CD14-positive monocyte (primary cell): Measurements from ENCODE around the gene EVX2. TPM values are rescaled to one million over a fixed set of nuclear protein-coding genes. Genes with fewer than 3 reads are reported as not detected.

Source experiments
- DNase-seq, 3 donors: peaks; one replicate each; pipeline ENCODE4 v3.0.0-alpha.2; 2011 to 2022
- H2AFZ ChIP-seq: 2 replicates; pipeline ENCODE4 v1.6.0; 2012; ENCODE audit warnings: mild to moderate bottlenecking, low read depth, low read length, inconsistent platforms; ENCODE audit not compliant: insufficient read depth, poor library complexity, severe bottlenecking
- H3K27ac ChIP-seq, 2 donors: 1 replicate in 1 of 2; 2 replicates in 1 of 2; pipeline ENCODE4 v1.5.1; 2012 to 2013; ENCODE audit warnings: low read length in 2 of 2, control low read depth in 1 of 2, inconsistent platforms in 1 of 2, low read depth in 1 of 2, mild to moderate bottlenecking in 1 of 2
- H3K27me3 ChIP-seq, 2 donors: one replicate each; pipeline versions ENCODE4 v1.6.0 to v1.6.1; 2011 to 2013; ENCODE audit warnings: low read length in 2 of 2; ENCODE audit not compliant: control insufficient read depth in 2 of 2, insufficient read depth in 2 of 2
- H3K36me3 ChIP-seq, 2 donors: replicated peaks in 1 of 2; 1 replicate in 1 of 2; 2 replicates in 1 of 2; pipeline versions ENCODE4 v1.5.1 to v1.6.1; 2012 to 2013; ENCODE audit warnings: low read length in 2 of 2, control low read depth in 1 of 2, inconsistent platforms in 1 of 2, mild to moderate bottlenecking in 1 of 2; ENCODE audit not compliant: insufficient read depth in 2 of 2, control insufficient read depth in 1 of 2
- H3K4me1 ChIP-seq, 2 donors: 1 replicate in 1 of 2; 2 replicates in 1 of 2; pipeline versions ENCODE4 v1.5.1 to v1.6.1; 2012 to 2013; ENCODE audit warnings: low read length in 2 of 2, control low read depth in 1 of 2, inconsistent platforms in 1 of 2, mild to moderate bottlenecking in 1 of 2, moderate library complexity in 1 of 2; ENCODE audit not compliant: insufficient read depth in 2 of 2, control insufficient read depth in 1 of 2
- H3K4me2 ChIP-seq: replicated peaks from 2 replicates; pipeline ENCODE3; 2012; ENCODE audit warnings: low read length, moderate library complexity, mild to moderate bottlenecking; ENCODE audit not compliant: poor library complexity, severe bottlenecking; ENCODE audit errors: extremely low read depth
- H3K4me3 ChIP-seq, 3 experiments: fragments of 200-600 bp in 1 of 3; sonication (generic) in 1 of 3; replicated peaks in 1 of 3; 1 replicate in 2 of 3; 2 replicates in 1 of 3; pipeline ENCODE4 v1.5.1; 2011 to 2013; ENCODE audit warnings: low read length in 3 of 3, mild to moderate bottlenecking in 3 of 3, control low read depth in 2 of 3, low read depth in 2 of 3, inconsistent platforms in 1 of 3, moderate library complexity in 1 of 3
- H3K79me2 ChIP-seq: 2 replicates; pipeline ENCODE4 v1.6.0; 2012; ENCODE audit warnings: mild to moderate bottlenecking, control low read depth, inconsistent platforms, low read length, moderate library complexity; ENCODE audit not compliant: insufficient read depth
- H3K9ac ChIP-seq: 2 replicates; pipeline ENCODE4 v1.6.0; 2017; ENCODE audit warnings: low read length, mild to moderate bottlenecking; ENCODE audit not compliant: insufficient read depth, poor library complexity, severe bottlenecking
- H3K9me3 ChIP-seq, 2 donors: replicated peaks in 1 of 2; 1 replicate in 1 of 2; 2 replicates in 1 of 2; pipeline versions ENCODE4 v1.5.1 to v1.6.1; 2012 to 2013; ENCODE audit warnings: low read length in 2 of 2, control low read depth in 1 of 2; ENCODE audit not compliant: control insufficient read depth in 1 of 2, insufficient read depth in 1 of 2
- H4K20me1 ChIP-seq: 2 replicates; pipeline ENCODE4 v1.6.0; 2012; ENCODE audit warnings: mild to moderate bottlenecking, low read length, control low read depth, moderate library complexity; ENCODE audit not compliant: insufficient read depth
- H3K27ac Mint-ChIP-seq, 7 donors: one replicate each; pipeline ENCODE4 v1.8.0; 2020; ENCODE audit warnings: mild to moderate bottlenecking in 7 of 7, mixed read lengths in 7 of 7, moderate library complexity in 6 of 7, inconsistent platforms in 2 of 7
- H3K27me3 Mint-ChIP-seq, 3 donors: one replicate each; pipeline ENCODE4 v1.8.0; 2021 to 2022; ENCODE audit warnings: low read depth in 3 of 3, mild to moderate bottlenecking in 3 of 3, mixed read lengths in 3 of 3, moderate library complexity in 3 of 3, inconsistent platforms in 1 of 3
- H3K36me3 Mint-ChIP-seq, 2 donors: one replicate each; pipeline ENCODE4 v1.8.0; 2020; ENCODE audit warnings: mixed read lengths in 2 of 2, inconsistent platforms in 1 of 2, mild to moderate bottlenecking in 1 of 2
- H3K4me1 Mint-ChIP-seq: one replicate; pipeline ENCODE4 v1.8.0; 2020; ENCODE audit warnings: mild to moderate bottlenecking, mixed read lengths
- H3K4me3 Mint-ChIP-seq, 2 donors: one replicate each; pipeline ENCODE4 v1.8.0; 2020; ENCODE audit warnings: mild to moderate bottlenecking in 2 of 2, mixed read lengths in 2 of 2, moderate library complexity in 1 of 2
- H3K9me3 Mint-ChIP-seq, 7 donors: one replicate each; pipeline ENCODE4 v1.8.0; 2020 to 2022; ENCODE audit warnings: mixed read lengths in 7 of 7, mild to moderate bottlenecking in 6 of 7, moderate library complexity in 6 of 7, inconsistent platforms in 2 of 7
- CTCF ChIP-seq: fragments of 200-600 bp; IDR thresholded peaks from one replicate; pipeline ENCODE4 v1.8.0; 2022; ENCODE audit warnings: antibody characterized with exemption, mild to moderate bottlenecking
- WGBS: methylation state at CpG from one replicate; pipeline ENCODE4 v1.1.5; 2013; ENCODE audit warnings: missing lambda C conversion rate; ENCODE audit not compliant: insufficient coverage; 5-methylcytosine and 5-hydroxymethylcytosine counted together
- intact Hi-C, 2 donors: fragments of 100-400 bp; cut with micrococcal nuclease; formaldehyde crosslinking; loops; one replicate each; pipeline versions ENCODE4 v1.15.0 to v1.15.1; 2023
- polyA plus RNA-seq, 3 donors: library from polyadenylated mRNA; depleted of rRNA in 1 of 3; unstranded in 2 of 3; stranded (reverse) in 1 of 3; fragments of 300-500 nt in 2 of 3; fragments of >200 nt in 1 of 3; fragmentation: Illumina TruSeq in 2 of 3; gene quantifications; 1 replicate in 2 of 3; 2 replicates in 1 of 3; pipeline ENCODE4 v1.2.3, GENCODE V29; 2012 to 2021

The EVX2 gene
- polyA plus RNA-seq, 3 donors, result not detected

- Mint-ChIP-seq H3K36me3 (peaks cover 0 to 9% of the 10 kb centered on the region in 2 donors), H3K27ac (no peak overlapping the region), H3K9me3 (peaks cover 2 to 37% (median 21%) of the 10 kb centered on the region in 7 donors), H3K27me3 (peaks cover 89 to 97% (median 94%) of the 10 kb centered on the region in 3 donors), H3K4me3 (peak overlapping the region in 1 of 2 donors; percentile 60), H3K4me1 (peaks cover 18% of the 10 kb centered on the region)
- H3K9me3 ChIP-seq, result peaks cover 7 to 53% of the 10 kb centered on the region in 2 donors
- H3K36me3 ChIP-seq, result no peaks in the 10 kb centered on the region
- H3K27me3 ChIP-seq, result peaks cover 94 to 100% of the 10 kb centered on the region in 2 donors
- DNase-seq, result no peak
- intact Hi-C loops, result loop anchor here in 1 of 2 donors (5.0 kb wide), 1 partner anchor 37 kb away; no protein-coding TSS in a partner anchor
- H3K27ac ChIP-seq, result no peak overlapping the region
- peaks cover 0 to 9% of the 10 kb centered on the region in 2 donors for H3K4me1 ChIP-seq
- H2AFZ ChIP-seq, result no peak overlapping the region
- no peak overlapping the region for H3K9ac ChIP-seq
- H3K79me2 ChIP-seq, result no peaks in the 10 kb centered on the region
- H3K4me2 ChIP-seq, result no peak overlapping the region
- WGBS, result no CpG with 5 or more reads among the region's 7 CpGs
- TF ChIP-seq CTCF, result no peak
- no peaks in the 10 kb centered on the region for H4K20me1 ChIP-seq
- H3K4me3 ChIP-seq, result no peak overlapping the region
Observed at GRCh38 chr2:176074919-176075425, 8.8 kb downstream of the EVX2 start.

DNA sequence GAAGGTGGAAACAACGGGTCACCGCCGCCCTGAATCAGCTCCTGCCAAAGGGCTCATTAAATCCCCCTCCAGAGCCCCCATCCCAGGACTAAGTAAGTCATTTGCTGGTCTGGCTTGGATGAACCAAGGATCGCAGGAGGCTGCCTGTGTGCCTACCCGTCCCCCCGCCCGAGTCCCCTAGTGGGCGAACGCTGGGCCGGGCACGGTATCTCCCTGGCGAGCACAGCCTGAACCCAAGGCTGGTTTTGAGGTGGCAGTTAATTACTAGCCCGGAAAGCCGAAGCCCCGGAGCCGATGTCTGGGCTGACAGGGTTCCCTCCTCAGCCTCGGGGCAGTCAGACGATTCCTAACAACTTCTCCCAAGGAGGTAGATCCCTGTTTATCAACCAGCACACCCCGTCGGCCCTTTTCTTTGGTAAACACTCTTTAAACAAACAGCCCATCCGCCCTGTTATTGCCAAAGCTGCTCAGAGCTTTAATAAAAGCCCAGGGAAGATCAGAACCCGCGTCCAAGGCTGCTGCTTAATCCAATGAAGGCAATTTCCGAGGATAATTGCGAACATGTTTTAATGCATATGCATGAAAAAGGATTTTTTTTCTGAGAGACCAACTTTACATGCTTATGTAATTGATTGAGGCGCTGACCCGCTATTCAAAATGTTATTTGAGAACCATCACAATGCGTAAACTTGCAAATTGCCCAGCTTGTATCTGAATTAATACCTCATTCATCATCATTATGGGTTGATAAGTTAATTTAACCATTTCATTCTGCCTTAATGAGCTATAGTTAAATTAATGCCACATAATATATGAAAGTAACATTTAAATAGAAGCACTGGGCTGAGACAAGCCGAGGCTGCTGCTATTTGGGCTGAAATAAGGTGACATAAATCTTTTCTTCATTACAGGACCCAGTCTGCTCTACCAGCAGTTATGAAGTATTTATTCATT, 10.5 kb downstream of the EVX2 start:
- peaks cover 4 to 6% of the 10 kb centered on the region in 2 donors for H3K36me3 Mint-ChIP-seq
- H3K79me2 ChIP-seq, result no peaks in the 10 kb centered on the region
- peaks cover 89 to 97% (median 96%) of the 10 kb centered on the region in 3 donors for H3K27me3 Mint-ChIP-seq
- intact Hi-C loops, result no loop called here
- 3% methylated on average over 20 of the region's 29 CpGs for WGBS
- DNase-seq, result no peak
- peaks cover 97 to 100% of the 10 kb centered on the region in 2 donors for H3K27me3 ChIP-seq
- H2AFZ ChIP-seq, result no peak overlapping the region
- H3K9me3 Mint-ChIP-seq, result peaks cover 0 to 36% (median 17%) of the 10 kb centered on the region in 7 donors
- no peaks in the 10 kb centered on the region for H4K20me1 ChIP-seq
- peaks cover 7 to 46% of the 10 kb centered on the region in 2 donors for H3K9me3 ChIP-seq
- H3K4me2 ChIP-seq, result no peak overlapping the region
- H3K4me1 ChIP-seq, result no peaks in the 10 kb centered on the region
- TF ChIP-seq CTCF, result no peak
- H3K4me1 Mint-ChIP-seq, result peaks cover 17% of the 10 kb centered on the region
- no peaks in the 10 kb centered on the region for H3K36me3 ChIP-seq
- no peak overlapping the region for H3K9ac ChIP-seq
- no peak overlapping the region for H3K27ac ChIP-seq
- H3K4me3 ChIP-seq, result no peak overlapping the region
- peak overlapping the region in 1 of 2 donors; percentile 39 for H3K4me3 Mint-ChIP-seq
- no peak overlapping the region for H3K27ac Mint-ChIP-seq
